ENCODE results near the gene ARID1A.

DNA sequence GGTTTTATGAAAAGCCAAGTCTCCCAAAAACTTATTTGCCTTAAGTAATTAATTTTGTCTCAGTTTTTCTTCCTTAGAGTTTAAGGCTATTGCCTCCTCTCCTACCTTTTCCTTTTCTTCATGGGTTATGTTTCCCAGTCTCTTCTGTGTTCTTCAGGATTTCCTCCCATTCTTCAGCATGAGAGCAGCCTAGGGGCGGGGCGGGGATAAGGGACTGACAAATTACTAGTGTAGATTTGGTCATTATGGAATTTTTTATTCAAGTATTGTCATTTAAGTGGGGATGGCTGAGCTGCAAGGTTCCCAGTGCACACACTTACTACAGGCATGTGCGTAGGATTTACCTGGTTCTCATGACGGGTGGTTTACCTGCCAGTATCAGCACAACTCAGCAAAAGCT is 56.7 kb downstream of the ARID1A start:
- no peak for TF ChIP-seq EZH2phosphoT487 (IDR thresholded peaks at IDR 0.05; ENCODE audit: insufficient read depth, low read depth)
- TF ChIP-seq EZH2 (IDR thresholded peaks at IDR 0.05; ENCODE audit: insufficient read depth, poor library complexity, severe bottlenecking): no peak
